ENCODE data around the gene ADRA2C. TPM values are rescaled to one million over a fixed set of nuclear protein-coding genes. Genes with fewer than 3 reads are reported as not detected.

The ADRA2C gene
- total RNA-seq, 1 experiment from 2014 or later, result 0.58 TPM

DNA sequence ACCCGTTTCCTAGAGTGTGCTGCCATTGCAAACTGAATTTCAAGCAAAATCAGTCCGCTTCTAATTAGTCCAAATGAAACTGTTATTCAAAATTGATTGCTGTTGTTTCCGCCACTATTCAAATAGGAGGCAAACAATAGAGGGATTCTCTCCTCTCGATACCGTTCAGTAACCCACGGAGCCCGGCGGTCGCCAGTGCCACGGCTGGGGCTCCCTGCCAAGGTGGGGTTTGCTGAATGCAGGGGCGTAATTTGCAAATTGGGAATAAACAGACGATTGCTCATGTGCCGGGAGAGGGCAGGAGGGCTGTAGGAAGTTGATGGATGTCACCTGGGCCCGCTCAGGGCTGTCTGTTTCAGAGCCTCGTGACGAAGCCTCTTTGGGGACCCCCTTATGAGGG lies 8.8 kb downstream of the ADRA2C start:
- no peak for DNase-seq (ENCODE audit: low read depth)

DNA sequence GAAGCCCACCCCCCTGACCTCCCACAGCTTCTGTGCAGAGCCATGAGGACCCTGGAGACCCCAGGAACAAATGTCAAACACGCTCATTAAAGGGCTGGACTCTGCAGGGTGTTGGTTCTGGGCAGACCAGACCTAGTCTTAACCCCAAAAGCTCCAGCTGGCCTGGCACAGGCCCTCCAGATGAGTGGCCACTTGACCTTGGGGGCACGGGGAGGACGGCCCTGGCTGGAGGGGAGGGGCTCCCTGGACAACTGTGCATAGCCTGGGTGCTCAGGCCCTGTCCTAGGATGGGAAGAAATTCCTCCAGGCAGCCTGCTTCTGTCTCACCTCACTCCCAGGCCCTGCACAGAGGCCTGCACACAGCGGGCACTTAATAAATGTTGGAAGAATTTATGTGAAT lies 9.4 kb downstream of the ADRA2C start:
- no peak for DNase-seq (ENCODE audit: low read depth)

DNA sequence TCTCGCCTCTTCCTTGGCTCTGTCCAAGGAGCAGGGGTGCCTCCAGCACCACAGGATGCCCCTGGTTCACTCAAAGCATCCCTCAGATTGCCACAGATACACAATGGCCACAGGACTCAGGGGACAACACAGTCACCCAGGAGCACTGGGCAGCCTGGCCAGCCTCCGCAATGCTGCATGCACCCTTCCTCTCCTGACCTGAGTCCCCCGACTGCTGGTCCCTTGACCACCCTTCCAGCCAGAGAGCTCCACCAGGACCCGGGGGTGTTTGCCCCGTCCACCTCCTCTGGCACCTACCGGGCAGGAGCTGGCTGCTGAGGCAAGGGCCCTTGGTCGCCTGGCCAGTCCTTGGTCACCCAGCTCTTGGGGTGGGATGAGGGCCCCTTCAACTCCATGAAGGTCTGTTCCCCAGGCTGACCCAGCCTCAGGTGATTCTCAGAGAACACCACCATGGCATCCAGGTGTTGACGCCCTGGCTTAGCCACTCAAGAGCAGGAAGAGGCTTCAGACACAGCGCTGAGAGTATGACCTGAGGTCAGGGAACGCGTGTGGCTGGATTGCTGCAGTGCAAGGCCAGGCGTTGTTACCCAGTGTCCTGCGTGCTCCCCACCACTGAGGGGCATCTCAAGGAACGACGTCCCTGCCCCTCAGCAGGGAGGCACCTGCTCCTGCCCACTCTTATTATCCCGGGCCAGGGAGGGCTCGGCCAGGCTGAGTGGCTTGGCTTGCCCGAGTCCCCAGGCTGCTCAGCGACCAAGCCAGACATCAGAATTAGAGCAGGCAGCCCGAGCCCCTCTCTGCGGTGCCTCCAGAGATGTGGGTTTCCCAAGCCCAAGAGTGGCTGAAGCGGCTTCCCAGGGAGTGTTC lies 10.2 kb downstream of the ADRA2C start:
- no peak for DNase-seq (ENCODE audit: low read depth)

DNA sequence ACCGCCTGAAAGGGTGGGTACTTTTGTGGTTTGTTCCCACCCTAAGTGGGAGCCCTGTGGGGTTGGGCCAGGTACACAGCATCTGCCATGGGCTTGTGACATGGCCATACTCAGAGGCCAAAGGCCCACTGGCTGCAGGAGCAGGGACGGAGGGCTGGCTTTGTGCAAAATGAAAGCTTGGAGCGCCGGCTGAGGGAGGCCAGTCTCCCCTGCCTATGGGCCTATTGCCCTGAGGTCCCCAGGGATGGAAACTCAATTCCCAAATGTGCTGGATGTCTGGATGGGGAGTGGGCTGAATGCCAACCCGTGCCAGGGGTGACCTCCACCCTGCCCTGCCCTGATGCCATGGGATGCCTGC lies 10.8 kb downstream of the ADRA2C start:
- no peak for DNase-seq (ENCODE audit: low read depth)

DNA sequence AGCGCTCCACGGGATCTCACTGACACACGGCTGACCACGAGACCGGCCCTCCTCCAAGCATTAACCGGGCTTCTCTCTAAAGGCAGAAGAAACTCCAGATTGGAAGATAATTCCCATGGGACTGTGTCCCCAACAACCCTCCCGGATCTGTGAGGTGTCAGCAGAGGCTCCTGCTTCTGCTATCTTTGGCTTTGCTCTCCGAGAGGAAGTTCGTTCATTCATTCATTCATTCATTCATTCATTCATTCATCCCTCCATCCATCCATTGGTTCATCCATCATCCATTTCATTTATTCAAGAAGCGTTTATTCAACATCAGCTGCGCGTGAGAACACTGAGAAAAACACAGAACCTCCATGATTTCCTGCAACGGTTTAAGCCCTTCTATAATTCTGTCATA lies 11.5 kb downstream of the ADRA2C start:
- no peak for DNase-seq (ENCODE audit: low read depth)

DNA sequence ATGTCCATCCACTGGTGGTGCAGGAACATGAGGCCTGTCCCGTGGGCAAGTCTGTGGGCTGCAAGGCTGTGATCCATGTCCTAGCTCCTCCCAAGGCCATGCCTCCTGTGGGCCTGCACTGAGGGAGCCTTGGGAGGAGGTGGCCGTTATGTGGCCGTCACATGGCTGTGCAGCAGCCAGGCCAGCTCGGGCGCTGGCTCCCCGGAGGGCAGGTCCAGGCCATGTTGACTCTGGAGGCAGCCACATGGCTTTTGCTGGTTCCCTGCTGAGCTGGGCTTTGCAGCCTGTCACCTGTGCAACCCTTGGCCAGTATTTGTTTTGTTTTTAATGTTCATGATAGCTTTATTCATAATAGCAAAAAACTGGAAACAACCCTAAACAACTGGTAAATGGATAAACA lies 13.3 kb downstream of the ADRA2C start:
- no peak for DNase-seq (ENCODE audit: low read depth)

DNA sequence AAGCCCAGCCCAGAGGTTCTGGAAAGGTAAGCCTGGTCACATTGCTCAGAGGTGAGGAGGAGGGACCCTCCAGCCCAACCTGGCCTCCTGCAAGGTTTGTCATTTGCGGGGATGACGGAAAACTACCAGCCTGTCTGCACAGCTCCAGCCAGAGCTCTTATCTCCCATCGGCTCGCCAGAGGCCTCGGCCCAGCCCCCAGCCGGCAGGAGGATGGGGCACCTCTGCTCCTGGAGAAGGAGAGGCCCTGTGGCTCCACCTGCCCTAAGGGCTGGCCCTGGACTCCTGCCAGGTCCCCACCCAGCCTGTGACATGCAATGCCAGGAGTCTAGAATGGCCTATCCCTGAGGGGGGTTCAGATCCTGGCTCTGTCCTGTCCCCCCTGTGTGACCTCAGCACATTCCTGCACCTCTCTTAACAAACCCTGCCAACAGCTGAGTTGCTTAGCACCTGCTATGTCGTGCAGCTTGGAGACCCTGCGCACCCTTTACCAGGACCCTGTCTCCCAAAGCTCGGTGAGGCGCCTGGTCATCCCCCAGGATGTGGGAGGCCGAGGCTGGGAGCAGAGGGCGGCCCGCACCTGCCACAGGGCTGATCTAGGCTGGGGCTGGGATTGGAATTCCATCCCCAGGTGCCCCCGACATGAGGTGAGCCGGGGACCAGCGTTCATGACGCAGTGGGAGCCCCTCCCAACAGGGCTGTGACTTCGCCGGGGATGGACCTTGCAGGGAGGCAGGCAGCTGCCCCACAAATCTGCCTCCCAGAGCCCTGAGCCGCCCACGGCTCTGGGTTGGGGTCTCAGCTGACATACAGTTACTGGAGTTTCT lies 14.4 kb downstream of the ADRA2C start:
- DNase-seq (ENCODE audit: low read depth), result no peak

DNA sequence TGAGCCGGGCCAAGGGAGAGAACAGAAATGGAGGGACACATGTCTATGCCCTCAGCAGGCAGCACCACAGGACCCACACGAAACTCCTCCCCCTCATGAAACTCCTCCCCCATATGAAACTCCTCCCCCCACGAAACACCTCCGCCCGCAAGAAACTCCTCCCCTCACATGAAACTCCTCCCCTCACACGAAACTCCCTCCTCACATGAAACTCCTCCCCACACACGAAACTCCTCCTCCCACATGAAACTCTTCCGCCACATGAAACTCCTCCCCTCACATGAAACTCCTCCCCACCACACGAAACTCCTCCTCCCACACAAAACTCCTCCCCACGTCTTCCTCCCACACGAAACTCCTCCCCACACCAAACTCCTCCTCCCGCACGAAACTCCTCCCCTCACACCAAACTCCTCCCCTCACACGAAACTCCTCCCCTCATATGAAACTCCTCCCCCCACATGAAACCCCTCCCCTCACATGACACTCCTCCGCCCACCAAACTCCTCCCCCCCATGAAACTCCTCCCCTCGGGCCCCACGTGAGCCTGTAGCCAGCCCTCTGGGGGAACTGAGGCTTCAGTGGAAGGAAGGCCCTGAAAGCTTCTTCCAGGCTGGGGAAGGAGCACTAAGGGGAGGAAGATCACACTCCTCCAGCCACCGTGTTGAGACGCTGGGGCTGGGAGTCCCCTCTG lies 15.2 kb downstream of the ADRA2C start:
- no peak for DNase-seq (ENCODE audit: low read depth)

DNA sequence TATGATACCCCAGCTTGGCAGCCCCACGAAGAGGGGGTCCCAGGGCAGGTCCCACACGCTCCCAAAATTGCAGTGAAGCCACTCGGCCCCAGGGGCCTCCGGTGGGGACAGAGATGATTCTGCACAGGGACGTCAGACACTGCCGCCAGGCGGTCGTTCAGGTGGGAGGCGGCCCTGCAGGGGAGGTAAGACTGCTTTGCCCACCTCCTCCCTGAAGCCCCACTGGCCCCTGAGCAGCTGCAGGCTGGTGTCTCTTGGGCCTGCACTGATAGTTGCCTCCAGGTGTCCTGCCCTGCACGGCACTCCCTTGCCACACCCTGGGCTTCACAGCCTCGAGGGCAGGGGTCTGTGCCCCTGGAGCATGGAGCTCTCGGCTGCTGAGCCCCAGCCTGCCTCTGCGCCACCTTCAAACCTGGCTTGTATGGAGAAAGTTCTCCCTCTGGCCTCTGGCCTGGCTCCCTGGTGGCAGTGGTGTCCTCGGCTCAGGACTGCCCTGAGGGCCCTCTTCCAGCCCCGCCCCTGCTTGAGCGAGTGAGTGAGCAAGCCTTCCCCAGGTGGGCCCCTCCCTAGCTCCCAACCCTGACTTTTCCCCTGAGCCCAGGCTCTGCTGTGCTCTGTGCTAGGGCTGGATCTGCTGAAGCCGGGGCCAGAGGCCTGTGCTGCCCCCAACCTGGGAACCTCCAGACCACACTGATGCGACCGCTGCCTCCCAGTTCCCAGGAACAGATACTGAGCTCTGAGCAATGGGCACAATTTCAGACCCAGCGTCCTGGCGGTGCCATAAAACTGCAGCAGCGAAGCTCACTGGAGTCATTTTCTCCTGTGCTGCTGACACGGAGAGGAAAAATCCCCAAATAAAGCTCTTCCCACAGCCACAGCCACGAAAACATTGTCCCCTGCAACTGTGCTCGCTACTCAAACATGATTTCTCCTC lies 16.1 kb downstream of the ADRA2C start:
- no peak for DNase-seq (ENCODE audit: low read depth)

DNA sequence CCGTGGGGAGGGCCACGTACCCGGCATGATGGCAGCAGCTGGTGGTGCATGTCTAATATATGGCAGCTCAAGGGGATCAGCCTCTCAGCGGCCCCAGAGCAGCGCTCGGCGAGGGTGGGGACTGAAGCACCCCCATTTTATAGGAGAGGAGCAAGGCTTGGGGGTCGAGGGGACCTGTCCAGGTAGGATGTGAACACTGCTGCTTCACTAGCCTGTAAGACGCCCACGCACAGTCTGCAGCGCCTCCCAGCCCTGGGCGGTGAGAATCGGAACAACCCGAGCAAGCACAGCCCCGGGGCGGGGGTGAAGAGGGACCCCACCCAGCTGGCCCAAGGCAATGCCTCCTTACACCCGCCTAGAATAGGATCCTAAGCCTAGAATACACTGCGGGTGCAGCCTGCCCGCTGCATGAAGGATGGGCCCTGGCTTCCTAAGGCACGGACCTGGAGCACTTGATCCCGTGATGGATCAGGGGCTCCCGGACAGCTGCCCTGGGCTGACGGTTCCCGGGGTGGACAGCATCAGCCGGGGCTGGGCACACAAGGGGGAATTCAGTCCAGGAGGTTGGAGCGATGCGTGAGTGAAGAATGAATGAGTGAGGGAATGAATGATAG lies 17.6 kb downstream of the ADRA2C start:
- no peak for DNase-seq (ENCODE audit: low read depth)

DNA sequence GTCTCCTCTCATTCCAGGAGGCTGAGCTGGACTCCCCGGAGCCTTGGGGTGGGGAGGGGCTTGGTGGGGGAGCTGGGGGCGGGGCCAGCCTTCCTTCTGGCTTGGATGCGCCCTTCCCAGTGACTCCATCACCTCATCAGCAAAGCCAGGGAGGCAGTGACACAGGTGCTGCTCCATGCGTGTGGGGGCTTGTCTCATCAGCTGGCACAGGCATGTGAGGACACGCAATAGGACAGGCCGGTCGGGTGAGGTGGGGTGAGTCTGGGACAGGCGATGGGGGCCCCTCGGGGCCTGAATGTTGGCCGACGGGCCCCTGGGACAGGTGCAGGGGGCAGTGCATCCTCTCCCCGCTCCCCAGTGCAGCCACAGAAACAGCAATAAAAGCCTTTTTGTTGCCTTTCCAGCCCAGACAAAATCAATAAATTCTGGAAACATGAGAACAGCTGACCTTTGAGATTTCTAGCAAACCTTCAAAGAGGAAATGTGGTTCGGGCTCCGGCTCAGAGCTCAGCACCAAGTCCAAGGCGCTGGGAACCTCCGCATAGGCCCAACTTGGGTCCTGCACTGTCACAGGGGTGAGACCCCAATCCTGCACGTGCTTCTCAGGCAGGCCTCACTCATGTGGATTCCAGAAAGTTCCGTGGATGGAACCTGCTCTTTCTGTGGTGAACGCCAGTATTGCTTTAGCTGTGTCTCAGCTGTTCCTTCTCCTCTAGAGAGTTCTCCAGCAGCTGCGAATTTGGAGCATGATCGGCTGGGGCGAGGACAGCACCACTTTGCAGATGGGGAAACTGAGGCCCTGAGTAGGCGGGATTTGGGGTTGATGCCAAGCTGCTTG lies 18.5 kb downstream of the ADRA2C start:
- DNase-seq (ENCODE audit: low read depth), result no peak

DNA sequence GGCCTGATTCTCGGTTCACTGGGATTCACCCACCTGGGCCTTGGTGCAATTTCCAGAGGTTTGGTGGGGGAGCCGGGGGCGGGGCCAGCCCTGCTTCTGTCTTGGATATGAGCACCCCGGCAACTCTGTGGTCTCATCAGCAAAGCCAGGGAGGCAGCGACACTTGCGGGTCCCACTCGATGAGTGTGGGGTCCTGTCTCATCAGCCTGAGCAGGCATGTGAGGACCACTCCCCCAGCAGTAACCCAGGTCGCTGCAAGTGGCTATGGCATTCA lies 19.0 kb downstream of the ADRA2C start:
- DNase-seq (ENCODE audit: low read depth), result no peak

DNA sequence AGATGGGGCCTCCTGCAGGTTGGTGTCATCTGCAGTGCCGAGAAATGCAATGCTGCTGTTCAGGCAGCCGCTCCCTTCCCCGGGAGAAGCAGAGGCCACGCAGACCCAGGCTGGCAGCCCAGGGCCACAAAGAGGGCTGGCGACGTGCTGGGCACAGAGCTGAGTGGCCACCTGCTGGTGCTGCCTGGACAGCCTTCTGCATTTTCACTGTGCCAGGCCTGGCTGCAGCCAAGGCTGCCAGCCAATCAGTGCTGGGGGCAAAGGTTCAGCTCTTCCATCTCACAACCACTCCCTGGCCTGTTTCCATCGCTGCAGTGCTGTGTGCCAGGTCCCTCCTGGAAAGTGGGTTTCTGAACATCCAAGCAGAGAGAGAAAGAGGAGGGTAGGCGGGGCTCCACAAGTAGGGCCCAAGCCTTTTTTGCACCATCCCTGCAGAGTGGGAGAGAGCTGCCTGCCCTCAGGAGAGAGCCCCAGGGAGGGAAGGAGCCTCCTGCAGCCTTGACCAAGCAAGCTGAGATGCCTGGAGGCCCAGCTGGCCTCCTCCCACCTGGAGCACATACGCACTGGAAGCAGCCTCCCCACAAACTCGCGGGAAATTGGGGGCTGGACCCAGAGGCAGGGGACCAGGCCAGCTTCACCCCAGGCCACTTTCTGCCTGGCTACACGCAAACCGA lies 20.1 kb downstream of the ADRA2C start:
- DNase-seq (ENCODE audit: low read depth), result no peak

DNA sequence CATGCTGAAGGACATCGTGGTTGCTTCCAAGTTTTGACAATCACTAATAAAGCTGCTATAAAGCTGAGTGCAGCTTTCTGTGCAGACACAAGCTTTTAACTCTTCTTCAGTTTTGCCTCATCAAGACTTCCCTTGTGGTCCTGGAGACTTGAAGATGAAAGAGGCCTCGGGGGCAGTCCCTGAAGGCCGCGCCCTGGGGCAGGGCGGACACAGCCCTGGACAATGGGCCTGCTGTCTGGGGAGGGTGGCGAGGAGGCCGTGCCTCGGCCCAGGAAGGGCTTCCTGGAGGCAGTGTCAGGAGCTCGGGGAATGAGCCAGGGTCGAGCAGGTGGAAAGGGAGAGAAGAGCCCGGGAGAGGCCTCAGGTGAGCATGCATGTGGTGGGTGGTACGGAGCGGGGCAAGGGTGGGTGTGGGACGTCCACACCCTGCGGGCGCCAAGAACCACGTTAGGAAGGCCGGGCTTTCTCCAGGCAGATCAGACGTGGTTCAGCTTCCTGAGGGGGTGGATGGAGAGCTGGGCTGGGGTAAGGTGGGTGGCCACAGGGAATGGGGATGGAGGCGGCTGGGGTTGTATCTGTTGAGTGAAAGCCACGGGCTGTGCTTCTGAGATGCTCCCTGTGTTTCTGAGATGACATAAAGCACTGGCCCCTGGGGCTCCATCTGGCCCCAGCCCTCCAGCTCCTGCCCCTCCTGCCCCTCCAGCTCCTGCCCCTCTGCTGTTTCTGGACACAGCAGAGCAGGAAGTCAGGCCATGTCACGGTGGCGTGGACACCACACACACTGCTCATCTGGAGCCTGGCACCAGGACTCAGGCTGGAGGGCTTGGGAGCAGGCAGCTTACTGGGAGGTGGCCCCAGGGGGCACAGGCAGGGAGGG lies 21.5 kb downstream of the ADRA2C start:
- DNase-seq (ENCODE audit: low read depth), result no peak

DNA sequence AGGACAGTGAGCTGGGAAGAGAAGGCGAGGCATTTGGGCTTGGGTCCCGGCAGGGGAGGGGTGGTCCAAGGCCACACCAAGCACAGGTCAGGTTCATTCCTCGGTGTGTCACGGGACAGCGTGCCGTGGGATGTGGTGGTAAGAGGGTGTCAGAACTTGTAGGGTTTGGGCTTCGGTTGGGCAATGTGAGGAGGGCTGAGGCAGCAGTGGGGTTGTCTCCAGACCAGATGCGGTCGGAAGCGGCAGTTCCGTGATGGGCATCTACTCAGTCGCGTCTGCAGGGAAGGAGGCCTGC lies 22.1 kb downstream of the ADRA2C start:
- no peak for DNase-seq (ENCODE audit: low read depth)

DNA sequence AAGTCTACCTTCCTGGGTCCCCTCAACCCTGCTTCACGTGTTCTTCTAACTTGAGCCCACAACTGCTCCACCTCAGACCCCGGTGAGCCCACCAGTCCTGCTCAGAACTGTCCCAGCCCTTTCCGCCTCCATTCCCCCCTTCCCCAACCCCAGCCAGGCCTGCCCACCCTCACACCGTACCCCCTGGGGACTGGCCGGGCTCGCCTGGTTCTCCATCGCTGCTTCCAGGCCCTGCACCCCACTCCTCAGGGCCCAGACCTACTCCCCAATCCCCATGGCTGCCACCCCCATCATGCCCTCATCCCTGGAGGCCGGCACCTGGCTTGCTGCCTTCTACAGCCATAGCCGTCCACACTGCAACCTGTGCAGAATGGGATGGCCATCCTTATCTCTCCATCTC lies 23.4 kb downstream of the ADRA2C start:
- DNase-seq (ENCODE audit: low read depth), result no peak

DNA sequence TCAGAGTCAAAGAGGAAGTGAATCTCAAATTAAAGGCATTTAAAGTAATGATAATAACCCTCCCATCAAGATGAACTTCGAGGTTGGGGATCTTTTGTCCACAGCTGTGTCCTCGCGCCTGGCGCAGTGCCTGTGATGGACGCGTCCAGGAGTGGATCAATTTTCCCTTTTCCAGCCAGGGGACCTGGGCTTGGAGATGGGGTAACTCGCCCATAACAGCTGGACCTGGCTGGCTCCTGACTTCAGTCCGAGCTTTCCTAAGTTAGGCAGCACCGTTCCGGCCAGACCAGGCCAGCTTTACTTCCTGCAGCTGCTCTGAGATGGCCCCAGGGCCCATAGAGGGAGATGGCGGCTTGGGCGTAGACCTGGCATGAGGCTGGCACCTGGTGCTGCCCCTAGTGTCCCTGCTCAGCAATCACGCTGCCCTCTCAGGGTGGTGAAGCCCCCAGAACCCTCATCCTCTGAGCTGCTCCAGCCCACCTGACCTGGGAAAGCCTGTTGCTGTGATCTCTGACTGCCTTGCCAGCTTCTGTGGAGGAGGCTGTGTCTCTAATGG lies 23.9 kb downstream of the ADRA2C start:
- no peak for DNase-seq (ENCODE audit: low read depth)

DNA sequence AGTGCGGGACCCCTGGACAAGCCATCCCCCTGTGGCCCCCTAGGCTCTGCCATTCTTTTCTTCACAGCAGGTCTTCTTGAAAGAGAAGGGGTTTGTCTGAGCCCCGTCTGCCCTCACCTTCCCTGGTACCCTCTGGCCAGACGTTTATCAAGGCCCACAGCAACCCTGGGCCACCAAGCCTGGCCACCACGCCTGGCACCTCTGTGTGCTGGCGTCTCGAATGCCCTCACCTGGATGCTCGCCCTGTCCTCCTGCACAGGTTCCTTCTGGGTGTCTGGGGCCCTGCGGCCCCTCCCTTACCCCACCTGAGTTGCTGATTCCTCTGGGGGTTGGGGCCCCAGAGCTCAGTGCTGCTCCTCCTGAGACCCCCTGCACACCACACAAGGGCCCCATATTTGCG lies 25.1 kb downstream of the ADRA2C start:
- DNase-seq (ENCODE audit: low read depth), result no peak
